GM12878 (cell line): ENCODE results near the gene CAMK2D. TPM values are rescaled to one million over a fixed set of nuclear protein-coding genes. Genes with fewer than 3 reads are reported as not detected.

ENCODE experiments used
- ATAC-seq: fragments of 200-7000 bp; cut with Tn5 transposase; 3 replicates; pipeline ENCODE4 v1.9.1; 2020; ENCODE audit warnings: mild to moderate bottlenecking, moderate library complexity
- BruUV-seq: library from RNA; stranded (reverse); fragments of 400-500 nt; replicated peaks from 2 replicates; lab custom pipeline; 2021; lab: Mats Ljungman, UMichigan
- CTCF ChIA-PET: fragments of 300-600 bp; sonication (Branson Sonifier 250); formaldehyde crosslinking; extraction: SDS; loops from one replicate; lab custom pipeline; 2021; ENCODE audit warnings: inconsistent platforms; lab: Yijun Ruan, JAX
- POLR2A ChIA-PET: fragments of 350-600 bp; formaldehyde crosslinking; extraction: SDS; loops from one replicate; lab custom pipeline; 2021; ENCODE audit warnings: inconsistent platforms; lab: Charles Lee
- RAD21 ChIA-PET: fragments of 300-600 bp; sonication (Branson Sonifier 250); formaldehyde crosslinking; loops from one replicate; lab custom pipeline; 2023; ENCODE audit warnings: antibody characterized with exemption; ENCODE audit not compliant: unreplicated experiment; lab: Charles Lee
- SMC1A ChIA-PET: fragments of 300-600 bp; sonication (Branson Sonifier 250); formaldehyde crosslinking; loops from one replicate; lab custom pipeline; 2023; ENCODE audit not compliant: unreplicated experiment, uncharacterized antibody; lab: Charles Lee
- DNase-seq: peaks from one replicate; pipeline ENCODE4 v3.0.0-alpha.2; 2011; ENCODE audit warnings: low read depth, low spot score
- FAIRE-seq: peaks from 3 replicates; lab custom pipeline; 2011; peaks lifted over from hg19 to GRCh38; lab: Jason Lieb, UNC
- H2AFZ ChIP-seq: 2 replicates; pipeline ENCODE4 v1.6.0; 2011; ENCODE audit warnings: low read depth, low read length, control low read depth; ENCODE audit not compliant: control insufficient read depth
- H3K27ac ChIP-seq: 2 replicates; pipeline ENCODE4 v1.5.1; 2011; ENCODE audit warnings: control low read depth; ENCODE audit not compliant: control insufficient read depth, insufficient read depth
- H3K27me3 ChIP-seq, 2 experiments: replicated peaks in 1 of 2; 2 replicates each; pipeline versions ENCODE4 v1.6.0 to v1.6.1; 2011; ENCODE audit warnings: low read length in 1 of 2; ENCODE audit not compliant: control insufficient read depth in 2 of 2, insufficient read depth in 2 of 2
- H3K36me3 ChIP-seq, 2 experiments: 2 replicates each; pipeline ENCODE4 v1.5.1; 2011; ENCODE audit warnings: low read length in 1 of 2; ENCODE audit not compliant: control insufficient read depth in 2 of 2, insufficient read depth in 2 of 2
- H3K4me1 ChIP-seq: 2 replicates; pipeline ENCODE4 v1.6.1; 2011; ENCODE audit warnings: mild to moderate bottlenecking, low read length, moderate library complexity, mixed read lengths; ENCODE audit not compliant: control insufficient read depth, insufficient read depth
- H3K4me2 ChIP-seq: 2 replicates; pipeline ENCODE4 v1.6.0; 2011; ENCODE audit warnings: control low read depth; ENCODE audit not compliant: control insufficient read depth, insufficient read depth
- H3K4me3 ChIP-seq: fragments of 200-600 bp; sonication (generic); 2 replicates; pipeline ENCODE4 v1.5.1; 2016
- H3K79me2 ChIP-seq: 2 replicates; pipeline ENCODE4 v1.6.0; 2011; ENCODE audit warnings: low read length; ENCODE audit not compliant: control insufficient read depth, insufficient read depth
- H3K9ac ChIP-seq: 2 replicates; pipeline ENCODE4 v1.8.0; 2011; ENCODE audit warnings: low read length, control low read depth, mixed read lengths; ENCODE audit not compliant: control insufficient read depth, insufficient read depth
- H3K9me3 ChIP-seq: replicated peaks from 3 replicates; pipeline ENCODE4 v1.5.1; 2011; ENCODE audit warnings: mild to moderate bottlenecking, low read length; ENCODE audit not compliant: control insufficient read depth, insufficient read depth
- H4K20me1 ChIP-seq: 2 replicates; pipeline ENCODE4 v1.6.0; 2011; ENCODE audit not compliant: control insufficient read depth, insufficient read depth
- BACH1 ChIP-seq: fragments of 450-650 bp; IDR thresholded peaks from 2 replicates; pipeline ENCODE4 v1.6.1; 2017; ENCODE audit warnings: mild to moderate bottlenecking, borderline replicate concordance
- BCL11A ChIP-seq: IDR thresholded peaks from 2 replicates; pipeline ENCODE4 v1.6.1; 2011; ENCODE audit warnings: low read depth, low read length
- CBX5 ChIP-seq: sonication (generic); IDR thresholded peaks from 2 replicates; pipeline ENCODE4 v1.6.1; 2016; ENCODE audit warnings: low read depth, moderate library complexity, mild to moderate bottlenecking, inconsistent platforms
- CHD2 ChIP-seq: IDR thresholded peaks from 2 replicates; pipeline ENCODE4 v1.6.1; 2011; ENCODE audit warnings: low read depth, low read length, improper control_type of control experiment, borderline replicate concordance
- CREM ChIP-seq: IDR thresholded peaks from 2 replicates; pipeline ENCODE4 v1.6.1; 2014; ENCODE audit warnings: antibody characterized with exemption, low read depth
- DPF2 ChIP-seq: fragments of 450-650 bp; IDR thresholded peaks from 2 replicates; pipeline ENCODE4 v1.6.1; 2017; ENCODE audit warnings: mild to moderate bottlenecking
- EGR1 ChIP-seq, 2 experiments: IDR thresholded peaks; 1 replicate in 1 of 2; 2 replicates in 1 of 2; pipeline ENCODE4 v1.6.1; 2011 to 2012; ENCODE audit warnings: low read depth in 2 of 2, low read length in 2 of 2, borderline replicate concordance in 1 of 2, mild to moderate bottlenecking in 1 of 2, moderate library complexity in 1 of 2
- FOXK2 ChIP-seq: fragments of 450-650 bp; IDR thresholded peaks from 2 replicates; pipeline ENCODE4 v1.6.1; 2017; ENCODE audit warnings: mild to moderate bottlenecking, moderate library complexity
- GATAD2B ChIP-seq: fragments of 450-650 bp; conservative IDR thresholded peaks from 2 replicates; pipeline ENCODE4 v1.6.1; 2017; ENCODE audit warnings: low read depth, mild to moderate bottlenecking, moderate library complexity
- HCFC1 ChIP-seq: fragments of 150-350 bp; IDR thresholded peaks from 2 replicates; pipeline ENCODE4 v1.6.1; 2014; ENCODE audit warnings: low read length
- JUND ChIP-seq: IDR thresholded peaks from 2 replicates; pipeline ENCODE4 v1.6.1; 2012; ENCODE audit warnings: low read depth, mild to moderate bottlenecking, low read length, improper control_type of control experiment, moderate library complexity
- KDM1A ChIP-seq: fragments of 200-600 bp; sonication (generic); IDR thresholded peaks from 2 replicates; pipeline ENCODE4 v1.6.1; 2016; ENCODE audit warnings: borderline replicate concordance
- LARP7 ChIP-seq: fragments of 450-650 bp; IDR thresholded peaks from 2 replicates; pipeline ENCODE4 v1.6.1; 2017; ENCODE audit warnings: mild to moderate bottlenecking
- MEF2B ChIP-seq: fragments of 450-650 bp; IDR thresholded peaks from 2 replicates; pipeline ENCODE4 v1.6.1; 2018; ENCODE audit warnings: mild to moderate bottlenecking, moderate library complexity; ENCODE audit not compliant: partially characterized antibody, poor library complexity, severe bottlenecking
- NR2C2 ChIP-seq: IDR thresholded peaks from 2 replicates; pipeline ENCODE4 v1.6.1; 2011; ENCODE audit warnings: borderline replicate concordance, low read depth; ENCODE audit not compliant: control insufficient read depth, insufficient read length
- NR2F1 ChIP-seq: fragments of 450-650 bp; conservative IDR thresholded peaks from 2 replicates; pipeline ENCODE4 v1.6.1; 2017; ENCODE audit warnings: mild to moderate bottlenecking
- POU2F2 ChIP-seq: IDR thresholded peaks from 3 replicates; pipeline ENCODE4 v1.6.1; 2011; ENCODE audit warnings: low read depth, mild to moderate bottlenecking, low read length, borderline replicate concordance
- RCOR1 ChIP-seq: conservative IDR thresholded peaks from 2 replicates; pipeline ENCODE4 v1.6.1; 2012; ENCODE audit warnings: low read depth, low read length, improper control_type of control experiment
- RUNX3 ChIP-seq: IDR thresholded peaks from 2 replicates; pipeline ENCODE4 v1.6.1; 2012; ENCODE audit warnings: low read length, inconsistent platforms
- SIX5 ChIP-seq: IDR thresholded peaks from 2 replicates; pipeline ENCODE4 v1.6.1; 2011; ENCODE audit warnings: mild to moderate bottlenecking, low read depth, low read length, moderate library complexity; ENCODE audit not compliant: severe bottlenecking
- TAF1 ChIP-seq: IDR thresholded peaks from 2 replicates; pipeline ENCODE4 v1.6.1; 2011; ENCODE audit warnings: mild to moderate bottlenecking, low read depth, low read length, borderline replicate concordance
- TCF7 ChIP-seq: IDR thresholded peaks from 2 replicates; pipeline ENCODE4 v1.6.1; 2014; ENCODE audit warnings: antibody characterized with exemption, borderline replicate concordance
- ZBED1 ChIP-seq: IDR thresholded peaks from 2 replicates; pipeline ENCODE4 v1.6.1; 2016; ENCODE audit warnings: borderline replicate concordance
- ZNF622 ChIP-seq: fragments of 450-650 bp; IDR thresholded peaks from 2 replicates; pipeline ENCODE4 v1.6.1; 2017; ENCODE audit warnings: mild to moderate bottlenecking, inconsistent platforms
- WGBS: methylation state at CpG from one replicate; pipeline ENCODE4 v1.1.6; 2016; ENCODE audit warnings: low lambda C conversion rate; ENCODE audit not compliant: insufficient replicate concordance, insufficient coverage; ENCODE audit errors: missing lambda C conversion rate; 5-methylcytosine and 5-hydroxymethylcytosine counted together
- in situ Hi-C: fragments of 300-500 bp; cut with MboI; formaldehyde crosslinking; loops from 9 replicates; pipeline ENCODE4 v1.14.3; 2018; ENCODE audit warnings: mixed read lengths
- intact Hi-C: fragments of 100-400 bp; cut with micrococcal nuclease; formaldehyde crosslinking; loops from one replicate; pipeline ENCODE4 v1.14.2; 2022; ENCODE audit not compliant: unreplicated experiment
- polyA plus RNA-seq, 11 experiments: library from polyadenylated mRNA; depleted of rRNA in 4 of 11; unstranded in 6 of 11; stranded (reverse) in 5 of 11; fragments of >200 nt; fragmentation: Nextera tagmentation in 4 of 11; fragmentation: Illumina TruSeq in 1 of 11; extraction: Ambion mirVana in 4 of 11; extraction: Trizol in 1 of 11; gene quantifications; 1 replicate in 1 of 11; 2 replicates in 10 of 11; pipeline versions ENCODE4 v1.2.1 to v1.2.3, GENCODE V29; 2011 to 2016; ENCODE audit warnings: inconsistent platforms in 2 of 11, missing spikeins in 2 of 11, low read depth in 1 of 11
- total RNA-seq, 4 experiments: library from RNA; depleted of rRNA in 3 of 4; stranded (reverse); fragments of >200 nt in 3 of 4; fragmentation: Illumina TruSeq in 1 of 4; extraction: Trizol in 1 of 4; gene quantifications; 2 replicates each; pipeline versions ENCODE4 v1.2.1 to v1.2.3, GENCODE V29; 2013 to 2021
- TF ChIP-seq, protein P1 (sequence below): fragments of 450-650 bp; formaldehyde crosslinking; IDR thresholded peaks from 2 replicates; pipeline ENCODE4 v1.4.0; 2022; ENCODE audit warnings: mild to moderate bottlenecking, moderate library complexity

Gene CAMK2D
- total and polyA plus RNA-seq, 10 of the 15 experiments (the other 5 are each of a cell fraction or from before 2014, with no cell fraction given): 6.9 to 88.5 (median 12.9) TPM

DNA sequence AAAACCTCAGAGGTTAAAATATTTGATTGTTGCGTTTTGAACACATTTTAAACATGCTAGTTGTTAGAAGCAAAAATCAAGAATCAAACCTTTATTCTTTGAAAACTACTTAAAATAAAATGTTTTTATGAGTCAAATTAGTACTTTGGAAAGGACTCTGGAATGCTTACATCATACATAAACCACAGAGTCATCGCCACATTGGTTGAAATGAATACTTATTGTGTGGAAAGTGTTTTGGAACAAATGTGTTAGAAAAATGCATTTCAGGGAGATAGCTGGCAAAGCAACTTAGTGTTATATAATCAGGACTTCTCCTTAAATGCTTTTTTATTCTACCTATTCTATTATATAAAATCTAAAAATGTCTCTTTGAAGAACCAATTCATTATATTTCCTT is 49.4 kb upstream of the CAMK2D start (continued):
- TF ChIP-seq HCFC1 (no peak), EGR1 (IDR thresholded peaks at IDR 0.05; ENCODE audit: borderline replicate concordance in 1 of 2, low read depth in 2 of 2, low read length in 2 of 2) (no peak), BACH1 (no peak), JUND (no peak), CBX5 (no peak), RCOR1 (no peak)
- TF ChIP-seq, all 136 proteins: peak for 0

DNA sequence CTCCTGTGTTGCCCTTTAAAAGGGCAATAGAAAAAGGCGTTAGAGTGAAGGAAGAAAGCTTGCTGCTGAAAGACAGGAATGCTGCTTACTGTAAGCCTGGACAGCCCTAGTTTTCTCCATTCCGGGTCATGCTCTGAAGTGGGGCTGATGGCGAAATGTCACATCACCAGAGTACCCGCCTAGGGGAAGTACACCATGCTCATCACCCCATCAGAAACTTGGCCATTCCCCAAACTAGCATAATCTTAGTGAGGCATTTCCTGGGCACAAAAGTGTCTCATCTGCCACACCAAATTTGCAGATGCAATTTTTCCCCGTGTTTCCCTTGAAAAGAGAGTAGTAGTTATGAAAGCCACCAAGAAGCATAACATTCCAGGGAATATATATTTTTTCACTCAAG is 47.8 kb upstream of the CAMK2D start:
- no TSS peak for BruUV-seq
- intact Hi-C loops (no loop called here), in situ Hi-C loops (no loop called here)
- ChIA-PET POLR2A (interaction anchor here (0.6 kb wide), 1 partner anchor 1476 kb away, joined by 3 read pairs; no protein-coding TSS in a partner anchor), CTCF (interaction anchor here (1.0 kb wide), 1 partner anchor 576 kb away, joined by 3 read pairs; no protein-coding TSS in a partner anchor), SMC1A (interaction anchor here (0.7 to 1.1 kb wide), 2 partner anchors 11 to 109 kb away, joined by 3 read pairs; no protein-coding TSS in a partner anchor), RAD21 (no interaction called here)
- Histone ChIP-seq H3K9ac (no peak overlapping the region), H3K27me3 (no peaks in the 10 kb centered on the region), H3K27ac (no peak overlapping the region), H3K79me2 (no peaks in the 10 kb centered on the region), H4K20me1 (no peaks in the 10 kb centered on the region), H2AFZ (no peak overlapping the region), H3K4me1 (peaks cover 3% of the 10 kb centered on the region; the same call in 1 of the 2 replicates), H3K4me2 (no peak overlapping the region), H3K4me3 (no peak overlapping the region), H3K9me3 (peaks cover 4% of the 10 kb centered on the region; the same call in 1 of the 3 replicates), H3K36me3 (no peaks in the 10 kb centered on the region)
- 64% methylated on average over 5 of the region's 5 CpGs for WGBS
- ATAC-seq: no peak
- no peak for DNase-seq
- FAIRE-seq: no peak
- TF ChIP-seq, protein P1, sequence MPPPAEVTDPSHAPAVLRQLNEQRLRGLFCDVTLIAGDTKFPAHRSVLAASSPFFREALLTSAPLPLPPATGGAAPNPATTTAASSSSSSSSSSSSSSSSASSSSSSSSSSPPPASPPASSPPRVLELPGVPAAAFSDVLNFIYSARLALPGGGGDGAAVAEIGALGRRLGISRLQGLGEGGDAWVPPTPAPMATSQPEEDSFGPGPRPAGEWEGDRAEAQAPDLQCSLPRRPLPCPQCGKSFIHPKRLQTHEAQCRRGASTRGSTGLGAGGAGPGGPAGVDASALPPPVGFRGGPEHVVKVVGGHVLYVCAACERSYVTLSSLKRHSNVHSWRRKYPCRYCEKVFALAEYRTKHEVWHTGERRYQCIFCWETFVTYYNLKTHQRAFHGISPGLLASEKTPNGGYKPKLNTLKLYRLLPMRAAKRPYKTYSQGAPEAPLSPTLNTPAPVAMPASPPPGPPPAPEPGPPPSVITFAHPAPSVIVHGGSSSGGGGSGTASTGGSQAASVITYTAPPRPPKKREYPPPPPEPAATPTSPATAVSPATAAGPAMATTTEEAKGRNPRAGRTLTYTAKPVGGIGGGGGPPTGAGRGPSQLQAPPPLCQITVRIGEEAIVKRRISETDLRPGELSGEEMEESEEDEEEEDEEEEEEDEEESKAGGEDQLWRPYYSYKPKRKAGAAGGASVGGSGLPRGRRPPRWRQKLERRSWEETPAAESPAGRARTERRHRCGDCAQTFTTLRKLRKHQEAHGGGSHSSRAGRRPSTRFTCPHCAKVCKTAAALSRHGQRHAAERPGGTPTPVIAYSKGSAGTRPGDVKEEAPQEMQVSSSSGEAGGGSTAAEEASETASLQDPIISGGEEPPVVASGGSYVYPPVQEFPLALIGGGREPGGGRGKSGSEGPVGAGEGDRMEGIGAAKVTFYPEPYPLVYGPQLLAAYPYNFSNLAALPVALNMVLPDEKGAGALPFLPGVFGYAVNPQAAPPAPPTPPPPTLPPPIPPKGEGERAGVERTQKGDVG (CRISPR knock-in tag): no peak
- no peak for TF ChIP-seq SIX5
- no peak for TF ChIP-seq ZBED1
- TF ChIP-seq CHD2: no peak
- TF ChIP-seq TCF7: no peak
- TF ChIP-seq ZNF622: no peak
- TF ChIP-seq LARP7: no peak
- TF ChIP-seq POU2F2: no peak
- no peak for TF ChIP-seq NR2F1
- TF ChIP-seq KDM1A: no peak
- no peak for TF ChIP-seq FOXK2
- no peak for TF ChIP-seq BCL11A
- TF ChIP-seq TAF1: no peak
- no peak for TF ChIP-seq NR2C2
- TF ChIP-seq CREM: no peak
- TF ChIP-seq RUNX3: no peak
- no peak for TF ChIP-seq DPF2
- no peak for TF ChIP-seq MEF2B
- TF ChIP-seq GATAD2B: no peak
